Parathyroid adenoma (tissue), 2 donors: ENCODE results near the gene DKC1.

Experiments used
- H2AFZ ChIP-seq: fragments of 300-600 bp; sonication (generic); one replicate; pipeline ENCODE4 v1.7.0; 2017; ENCODE audit warnings: antibody characterized with exemption, mild to moderate bottlenecking
- H3K27ac ChIP-seq: fragments of 300-600 bp; sonication (generic); one replicate; pipeline ENCODE4 v1.7.0; 2017
- H3K27me3 ChIP-seq: fragments of 300-600 bp; sonication (generic); one replicate; pipeline ENCODE4 v1.7.0; 2017; ENCODE audit warnings: low read length; ENCODE audit not compliant: control insufficient read depth, insufficient read depth
- H3K36me3 ChIP-seq: fragments of 300-600 bp; sonication (generic); one replicate; pipeline ENCODE4 v1.7.0; 2017; ENCODE audit warnings: low read length; ENCODE audit not compliant: control insufficient read depth, insufficient read depth
- H3K4me1 ChIP-seq: fragments of 300-600 bp; sonication (generic); one replicate; pipeline ENCODE4 v1.7.0; 2017; ENCODE audit warnings: control low read depth
- H3K4me2 ChIP-seq: fragments of 300-600 bp; sonication (generic); one replicate; pipeline ENCODE4 v1.7.0; 2017; ENCODE audit warnings: low read length
- H3K4me3 ChIP-seq: fragments of 300-600 bp; sonication (generic); one replicate; pipeline ENCODE4 v1.7.0; 2017; ENCODE audit warnings: low read depth, low read length
- H3K79me2 ChIP-seq: fragments of 300-600 bp; sonication (generic); one replicate; pipeline ENCODE4 v1.7.0; 2017; ENCODE audit warnings: control low read depth
- H3K9ac ChIP-seq: fragments of 300-600 bp; sonication (generic); one replicate; pipeline ENCODE4 v1.7.0; 2017; ENCODE audit warnings: mild to moderate bottlenecking
- H3K9me3 ChIP-seq: fragments of 300-600 bp; sonication (generic); one replicate; pipeline ENCODE4 v1.7.0; 2017; ENCODE audit warnings: low read length; ENCODE audit not compliant: control insufficient read depth
- CTCF ChIP-seq: fragments of 300-600 bp; sonication (generic); IDR thresholded peaks from one replicate; pipeline ENCODE4 v1.7.0; 2017; ENCODE audit warnings: antibody characterized with exemption, mild to moderate bottlenecking
- donor health status: primary hyperparathyroidism.

Gene DKC1

GRCh38 chrX:154818916-154819770 is 56.5 kb downstream of the DKC1 start:
- H3K27me3 ChIP-seq: no peaks in the 10 kb centered on the region
- H3K4me3 ChIP-seq: no peak overlapping the region
- peaks cover 5% of the 10 kb centered on the region for H3K4me1 ChIP-seq
- peak overlapping the region; percentile 83 for H2AFZ ChIP-seq
- no peak overlapping the region for H3K9ac ChIP-seq
- TF ChIP-seq CTCF: no peak
- H3K4me2 ChIP-seq: no peak overlapping the region
- no peaks in the 10 kb centered on the region for H3K36me3 ChIP-seq
- no peaks in the 10 kb centered on the region for H3K79me2 ChIP-seq
- H3K9me3 ChIP-seq: no peaks in the 10 kb centered on the region
- H3K27ac ChIP-seq: peak overlapping the region; percentile 26

GRCh38 chrX:154819771-154820341 is 57.2 kb downstream of the DKC1 start:
- no peak overlapping the region for H3K27ac ChIP-seq

GRCh38 chrX:154821523-154821922 is 58.9 kb downstream of the DKC1 start:
- Histone ChIP-seq H3K4me1 (peaks cover 5% of the 10 kb centered on the region), H3K79me2 (no peaks in the 10 kb centered on the region)

More at GRCh38 chrX:154819771-154820341, 57.2 kb downstream of the DKC1 start:
- Histone ChIP-seq H3K79me2 (no peaks in the 10 kb centered on the region), H3K4me3 (no peak overlapping the region), H3K27me3 (no peaks in the 10 kb centered on the region), H3K9ac (no peak overlapping the region), H3K9me3 (no peaks in the 10 kb centered on the region), H3K4me1 (peaks cover 5% of the 10 kb centered on the region), H3K4me2 (no peak overlapping the region), H3K36me3 (no peaks in the 10 kb centered on the region), H2AFZ (peak overlapping the region; percentile 83)
- no peak for TF ChIP-seq CTCF

GRCh38 chrX:154822029-154822428 is 59.4 kb downstream of the DKC1 start:
- Histone ChIP-seq H3K36me3 (no peaks in the 10 kb centered on the region), H2AFZ (no peak overlapping the region), H3K9ac (no peak overlapping the region), H3K4me3 (no peak overlapping the region), H3K9me3 (no peaks in the 10 kb centered on the region), H3K4me1 (peaks cover 5% of the 10 kb centered on the region), H3K4me2 (no peak overlapping the region), H3K27me3 (no peaks in the 10 kb centered on the region), H3K27ac (no peak overlapping the region), H3K79me2 (no peaks in the 10 kb centered on the region)
- no peak for TF ChIP-seq CTCF

More at GRCh38 chrX:154821523-154821922, 58.9 kb downstream of the DKC1 start:
- Histone ChIP-seq H2AFZ (no peak overlapping the region), H3K27me3 (no peaks in the 10 kb centered on the region), H3K36me3 (no peaks in the 10 kb centered on the region), H3K9ac (no peak overlapping the region), H3K4me2 (no peak overlapping the region), H3K27ac (no peak overlapping the region), H3K4me3 (no peak overlapping the region), H3K9me3 (no peaks in the 10 kb centered on the region)
- no peak for TF ChIP-seq CTCF
